K562 (cell line): ENCODE data around the gene LGALS8. TPM values are rescaled to one million over a fixed set of nuclear protein-coding genes. Genes with fewer than 3 reads are reported as not detected.
A peak's percentile ranks its signal among the peaks of the same experiment; 100 is the strongest.

Experiments used
- NFATC3 ChIP-seq: fragments of 450-650 bp; IDR thresholded peaks from 2 replicates; pipeline ENCODE4 v1.6.1; 2017; ENCODE audit warnings: mild to moderate bottlenecking
- SIRT6 ChIP-seq: IDR thresholded peaks from one replicate; pipeline ENCODE4 v1.6.1; 2012; ENCODE audit warnings: low read depth, mild to moderate bottlenecking, control low read depth, inconsistent platforms, low read length, moderate library complexity
- SLC30A9 ChIP-seq: fragments of 250-450 bp; sonication (Bioruptor Pico); IDR thresholded peaks from 2 replicates; pipeline ENCODE4 v1.8.0; 2022; ENCODE audit warnings: mild to moderate bottlenecking, moderate library complexity
- ZC3H11A ChIP-seq: IDR thresholded peaks from 2 replicates; pipeline ENCODE4 v1.6.1; 2012; ENCODE audit warnings: low read depth, low read length, improper control_type of control experiment
- ZFP1 ChIP-seq: fragments of 450-650 bp; formaldehyde crosslinking; IDR thresholded peaks from 2 replicates; pipeline ENCODE4 v1.4.0; 2020; ENCODE audit warnings: mild to moderate bottlenecking, mixed read lengths
- ZSCAN32 ChIP-seq: fragments of 450-650 bp; formaldehyde crosslinking; IDR thresholded peaks from 2 replicates; pipeline ENCODE4 v1.4.0; 2020; ENCODE audit warnings: mild to moderate bottlenecking, moderate library complexity
- polyA plus RNA-seq, 8 experiments: library from polyadenylated mRNA; depleted of rRNA in 4 of 8; stranded (reverse) in 5 of 8; unstranded in 3 of 8; fragments of >200 nt; fragmentation: Nextera tagmentation in 2 of 8; fragmentation: Illumina TruSeq in 1 of 8; extraction: Ambion mirVana in 2 of 8; extraction: Trizol in 1 of 8; gene quantifications; 2 replicates each; pipeline versions ENCODE4 v1.2.1 to v1.2.3, GENCODE V29; 2011 to 2014; ENCODE audit warnings: inconsistent platforms in 1 of 8, missing spikeins in 1 of 8
- total RNA-seq, 7 experiments: library from RNA; depleted of rRNA in 6 of 7; stranded (reverse); fragments of >200 nt in 6 of 7; fragmentation: Illumina TruSeq in 2 of 7; extraction: Trizol in 2 of 7; gene quantifications; 2 replicates each; pipeline versions ENCODE4 v1.2.1 to v1.2.3, GENCODE V29; 2011 to 2021; ENCODE audit warnings: low replicate concordance in 1 of 7
- TF ChIP-seq, protein P1 (sequence below), 2 experiments: fragments of 450-650 bp in 1 of 2; IDR thresholded peaks; 2 replicates each; pipeline ENCODE4 v1.6.1; 2011 to 2017; ENCODE audit warnings: low read depth in 2 of 2, antibody characterized with exemption in 1 of 2, borderline replicate concordance in 1 of 2, low read length in 1 of 2, mild to moderate bottlenecking in 1 of 2, mixed read lengths in 1 of 2; ENCODE audit not compliant: control insufficient read depth in 1 of 2
- TF ChIP-seq, protein P2 (sequence below): fragments of 450-650 bp; IDR thresholded peaks from 2 replicates; pipeline ENCODE4 v1.7.1; 2018; ENCODE audit warnings: mild to moderate bottlenecking, low read depth; ENCODE audit not compliant: partially characterized antibody
- TF ChIP-seq, protein P3 (sequence below): fragments of 250-450 bp; sonication (Bioruptor Pico); IDR thresholded peaks from 2 replicates; pipeline ENCODE4 v1.4.0; 2020
- TF ChIP-seq, protein P4 (sequence below): sonication (generic); formaldehyde crosslinking; IDR thresholded peaks from 2 replicates; pipeline ENCODE4 v1.8.0; 2022; ENCODE audit warnings: mild to moderate bottlenecking, missing genetic modification reagents

The LGALS8 gene
- total and polyA plus RNA-seq, 9 of the 15 experiments (the other 6 are each of a cell fraction or from before 2014, with no cell fraction given): 57.4 to 87.7 (median 70.3) TPM

DNA sequence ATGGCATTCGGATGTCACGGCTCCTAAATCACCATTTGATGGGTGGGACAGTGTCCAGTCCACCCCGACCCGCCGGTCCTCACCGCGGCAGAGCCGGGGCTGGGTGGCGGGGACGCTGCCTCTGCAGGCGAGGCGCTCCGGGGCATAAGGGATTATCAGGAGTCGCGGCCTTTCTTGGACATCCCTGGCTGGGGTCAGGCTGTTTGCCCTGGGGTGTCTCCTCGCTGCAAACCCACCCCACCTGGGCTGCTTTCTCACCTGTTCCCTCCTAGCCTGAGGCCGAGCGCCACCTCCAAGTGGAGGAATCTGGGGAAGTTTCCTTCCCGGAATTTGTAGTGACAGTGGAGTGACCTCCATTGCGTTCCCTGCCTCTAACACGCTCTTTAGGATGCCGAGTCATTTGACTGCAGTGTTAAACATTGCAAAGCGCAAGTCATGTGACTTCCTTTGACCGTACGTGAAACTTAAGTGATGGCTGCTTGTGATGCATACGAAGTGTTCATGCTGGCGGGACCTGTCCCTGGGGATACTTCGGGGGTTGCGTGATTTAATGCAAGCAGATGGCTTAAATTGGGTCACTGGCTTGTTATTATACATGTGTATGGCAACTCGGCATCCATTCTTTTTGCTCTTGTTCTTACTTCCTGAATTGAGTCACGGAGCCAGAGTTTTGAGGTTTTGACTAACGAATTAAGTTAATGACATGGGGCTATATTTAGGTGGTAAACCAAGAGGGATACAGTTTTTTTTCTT is 536 bp downstream of the LGALS8 start (continued):
- no peak for TF ChIP-seq ZFP1 (CRISPR knock-in tag)
- TF ChIP-seq ZSCAN32 (CRISPR knock-in tag): no peak
- TF ChIP-seq, protein P1, sequence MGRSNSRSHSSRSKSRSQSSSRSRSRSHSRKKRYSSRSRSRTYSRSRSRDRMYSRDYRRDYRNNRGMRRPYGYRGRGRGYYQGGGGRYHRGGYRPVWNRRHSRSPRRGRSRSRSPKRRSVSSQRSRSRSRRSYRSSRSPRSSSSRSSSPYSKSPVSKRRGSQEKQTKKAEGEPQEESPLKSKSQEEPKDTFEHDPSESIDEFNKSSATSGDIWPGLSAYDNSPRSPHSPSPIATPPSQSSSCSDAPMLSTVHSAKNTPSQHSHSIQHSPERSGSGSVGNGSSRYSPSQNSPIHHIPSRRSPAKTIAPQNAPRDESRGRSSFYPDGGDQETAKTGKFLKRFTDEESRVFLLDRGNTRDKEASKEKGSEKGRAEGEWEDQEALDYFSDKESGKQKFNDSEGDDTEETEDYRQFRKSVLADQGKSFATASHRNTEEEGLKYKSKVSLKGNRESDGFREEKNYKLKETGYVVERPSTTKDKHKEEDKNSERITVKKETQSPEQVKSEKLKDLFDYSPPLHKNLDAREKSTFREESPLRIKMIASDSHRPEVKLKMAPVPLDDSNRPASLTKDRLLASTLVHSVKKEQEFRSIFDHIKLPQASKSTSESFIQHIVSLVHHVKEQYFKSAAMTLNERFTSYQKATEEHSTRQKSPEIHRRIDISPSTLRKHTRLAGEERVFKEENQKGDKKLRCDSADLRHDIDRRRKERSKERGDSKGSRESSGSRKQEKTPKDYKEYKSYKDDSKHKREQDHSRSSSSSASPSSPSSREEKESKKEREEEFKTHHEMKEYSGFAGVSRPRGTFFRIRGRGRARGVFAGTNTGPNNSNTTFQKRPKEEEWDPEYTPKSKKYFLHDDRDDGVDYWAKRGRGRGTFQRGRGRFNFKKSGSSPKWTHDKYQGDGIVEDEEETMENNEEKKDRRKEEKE (IDR thresholded peaks at IDR 0.05; ENCODE audit: borderline replicate concordance in 1 of 2, control insufficient read depth in 1 of 2, low read depth in 2 of 2, low read length in 1 of 2): no peak
- no peak for TF ChIP-seq SLC30A9 (CRISPR knock-in tag)
- TF ChIP-seq, protein P2, sequence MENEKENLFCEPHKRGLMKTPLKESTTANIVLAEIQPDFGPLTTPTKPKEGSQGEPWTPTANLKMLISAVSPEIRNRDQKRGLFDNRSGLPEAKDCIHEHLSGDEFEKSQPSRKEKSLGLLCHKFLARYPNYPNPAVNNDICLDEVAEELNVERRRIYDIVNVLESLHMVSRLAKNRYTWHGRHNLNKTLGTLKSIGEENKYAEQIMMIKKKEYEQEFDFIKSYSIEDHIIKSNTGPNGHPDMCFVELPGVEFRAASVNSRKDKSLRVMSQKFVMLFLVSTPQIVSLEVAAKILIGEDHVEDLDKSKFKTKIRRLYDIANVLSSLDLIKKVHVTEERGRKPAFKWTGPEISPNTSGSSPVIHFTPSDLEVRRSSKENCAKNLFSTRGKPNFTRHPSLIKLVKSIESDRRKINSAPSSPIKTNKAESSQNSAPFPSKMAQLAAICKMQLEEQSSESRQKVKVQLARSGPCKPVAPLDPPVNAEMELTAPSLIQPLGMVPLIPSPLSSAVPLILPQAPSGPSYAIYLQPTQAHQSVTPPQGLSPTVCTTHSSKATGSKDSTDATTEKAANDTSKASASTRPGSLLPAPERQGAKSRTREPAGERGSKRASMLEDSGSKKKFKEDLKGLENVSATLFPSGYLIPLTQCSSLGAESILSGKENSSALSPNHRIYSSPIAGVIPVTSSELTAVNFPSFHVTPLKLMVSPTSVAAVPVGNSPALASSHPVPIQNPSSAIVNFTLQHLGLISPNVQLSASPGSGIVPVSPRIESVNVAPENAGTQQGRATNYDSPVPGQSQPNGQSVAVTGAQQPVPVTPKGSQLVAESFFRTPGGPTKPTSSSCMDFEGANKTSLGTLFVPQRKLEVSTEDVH: no peak
- TF ChIP-seq ZC3H11A: no peak
- TF ChIP-seq, protein P3, sequence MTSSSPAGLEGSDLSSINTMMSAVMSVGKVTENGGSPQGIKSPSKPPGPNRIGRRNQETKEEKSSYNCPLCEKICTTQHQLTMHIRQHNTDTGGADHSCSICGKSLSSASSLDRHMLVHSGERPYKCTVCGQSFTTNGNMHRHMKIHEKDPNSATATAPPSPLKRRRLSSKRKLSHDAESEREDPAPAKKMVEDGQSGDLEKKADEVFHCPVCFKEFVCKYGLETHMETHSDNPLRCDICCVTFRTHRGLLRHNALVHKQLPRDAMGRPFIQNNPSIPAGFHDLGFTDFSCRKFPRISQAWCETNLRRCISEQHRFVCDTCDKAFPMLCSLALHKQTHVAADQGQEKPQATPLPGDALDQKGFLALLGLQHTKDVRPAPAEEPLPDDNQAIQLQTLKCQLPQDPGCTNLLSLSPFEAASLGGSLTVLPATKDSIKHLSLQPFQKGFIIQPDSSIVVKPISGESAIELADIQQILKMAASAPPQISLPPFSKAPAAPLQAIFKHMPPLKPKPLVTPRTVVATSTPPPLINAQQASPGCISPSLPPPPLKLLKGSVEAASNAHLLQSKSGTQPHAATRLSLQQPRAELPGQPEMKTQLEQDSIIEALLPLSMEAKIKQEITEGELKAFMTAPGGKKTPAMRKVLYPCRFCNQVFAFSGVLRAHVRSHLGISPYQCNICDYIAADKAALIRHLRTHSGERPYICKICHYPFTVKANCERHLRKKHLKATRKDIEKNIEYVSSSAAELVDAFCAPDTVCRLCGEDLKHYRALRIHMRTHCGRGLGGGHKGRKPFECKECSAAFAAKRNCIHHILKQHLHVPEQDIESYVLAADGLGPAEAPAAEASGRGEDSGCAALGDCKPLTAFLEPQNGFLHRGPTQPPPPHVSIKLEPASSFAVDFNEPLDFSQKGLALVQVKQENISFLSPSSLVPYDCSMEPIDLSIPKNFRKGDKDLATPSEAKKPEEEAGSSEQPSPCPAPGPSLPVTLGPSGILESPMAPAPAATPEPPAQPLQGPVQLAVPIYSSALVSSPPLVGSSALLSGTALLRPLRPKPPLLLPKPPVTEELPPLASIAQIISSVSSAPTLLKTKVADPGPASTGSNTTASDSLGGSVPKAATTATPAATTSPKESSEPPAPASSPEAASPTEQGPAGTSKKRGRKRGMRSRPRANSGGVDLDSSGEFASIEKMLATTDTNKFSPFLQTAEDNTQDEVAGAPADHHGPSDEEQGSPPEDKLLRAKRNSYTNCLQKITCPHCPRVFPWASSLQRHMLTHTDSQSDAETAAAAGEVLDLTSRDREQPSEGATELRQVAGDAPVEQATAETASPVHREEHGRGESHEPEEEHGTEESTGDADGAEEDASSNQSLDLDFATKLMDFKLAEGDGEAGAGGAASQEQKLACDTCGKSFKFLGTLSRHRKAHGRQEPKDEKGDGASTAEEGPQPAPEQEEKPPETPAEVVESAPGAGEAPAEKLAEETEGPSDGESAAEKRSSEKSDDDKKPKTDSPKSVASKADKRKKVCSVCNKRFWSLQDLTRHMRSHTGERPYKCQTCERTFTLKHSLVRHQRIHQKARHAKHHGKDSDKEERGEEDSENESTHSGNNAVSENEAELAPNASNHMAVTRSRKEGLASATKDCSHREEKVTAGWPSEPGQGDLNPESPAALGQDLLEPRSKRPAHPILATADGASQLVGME: peak; percentile 63; the same call in 1 of the 2 replicates
- TF ChIP-seq NFATC3: no peak
- TF ChIP-seq, protein P4, sequence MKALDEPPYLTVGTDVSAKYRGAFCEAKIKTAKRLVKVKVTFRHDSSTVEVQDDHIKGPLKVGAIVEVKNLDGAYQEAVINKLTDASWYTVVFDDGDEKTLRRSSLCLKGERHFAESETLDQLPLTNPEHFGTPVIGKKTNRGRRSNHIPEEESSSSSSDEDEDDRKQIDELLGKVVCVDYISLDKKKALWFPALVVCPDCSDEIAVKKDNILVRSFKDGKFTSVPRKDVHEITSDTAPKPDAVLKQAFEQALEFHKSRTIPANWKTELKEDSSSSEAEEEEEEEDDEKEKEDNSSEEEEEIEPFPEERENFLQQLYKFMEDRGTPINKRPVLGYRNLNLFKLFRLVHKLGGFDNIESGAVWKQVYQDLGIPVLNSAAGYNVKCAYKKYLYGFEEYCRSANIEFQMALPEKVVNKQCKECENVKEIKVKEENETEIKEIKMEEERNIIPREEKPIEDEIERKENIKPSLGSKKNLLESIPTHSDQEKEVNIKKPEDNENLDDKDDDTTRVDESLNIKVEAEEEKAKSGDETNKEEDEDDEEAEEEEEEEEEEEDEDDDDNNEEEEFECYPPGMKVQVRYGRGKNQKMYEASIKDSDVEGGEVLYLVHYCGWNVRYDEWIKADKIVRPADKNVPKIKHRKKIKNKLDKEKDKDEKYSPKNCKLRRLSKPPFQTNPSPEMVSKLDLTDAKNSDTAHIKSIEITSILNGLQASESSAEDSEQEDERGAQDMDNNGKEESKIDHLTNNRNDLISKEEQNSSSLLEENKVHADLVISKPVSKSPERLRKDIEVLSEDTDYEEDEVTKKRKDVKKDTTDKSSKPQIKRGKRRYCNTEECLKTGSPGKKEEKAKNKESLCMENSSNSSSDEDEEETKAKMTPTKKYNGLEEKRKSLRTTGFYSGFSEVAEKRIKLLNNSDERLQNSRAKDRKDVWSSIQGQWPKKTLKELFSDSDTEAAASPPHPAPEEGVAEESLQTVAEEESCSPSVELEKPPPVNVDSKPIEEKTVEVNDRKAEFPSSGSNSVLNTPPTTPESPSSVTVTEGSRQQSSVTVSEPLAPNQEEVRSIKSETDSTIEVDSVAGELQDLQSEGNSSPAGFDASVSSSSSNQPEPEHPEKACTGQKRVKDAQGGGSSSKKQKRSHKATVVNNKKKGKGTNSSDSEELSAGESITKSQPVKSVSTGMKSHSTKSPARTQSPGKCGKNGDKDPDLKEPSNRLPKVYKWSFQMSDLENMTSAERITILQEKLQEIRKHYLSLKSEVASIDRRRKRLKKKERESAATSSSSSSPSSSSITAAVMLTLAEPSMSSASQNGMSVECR: no peak; the same call in 1 of the 2 replicates
- TF ChIP-seq SIRT6: no peak
